ENCODE data around the gene RAMACL. TPM values are rescaled to one million over a fixed set of nuclear protein-coding genes. Genes with fewer than 3 reads are reported as not detected.

The RAMACL gene
- total RNA-seq, 2 experiments from 2014 or later, result 0.45 TPM; not detected in 1

- ChIA-PET POLR2A (no interaction called here), CTCF (no interaction called here)
- ATAC-seq (no peak), DNase-seq (no peak)
- H3K27me3 Mint-ChIP-seq, result peaks cover 13% of the 10 kb centered on the region
- H3K9me3 Mint-ChIP-seq, result peaks cover 18% of the 10 kb centered on the region
- intact Hi-C loops (cut with micrococcal nuclease), result no loop called here
- no peaks in the 10 kb centered on the region for H3K36me3 Mint-ChIP-seq (ENCODE audit: low read depth)
- H3K4me3 Mint-ChIP-seq, result no peak overlapping the region
- no peak overlapping the region for H3K27ac Mint-ChIP-seq
- peaks cover 8% of the 10 kb centered on the region for H3K4me1 Mint-ChIP-seq (ENCODE audit: low read depth)
- no peak for TF ChIP-seq CTCF (IDR thresholded peaks at IDR 0.05)
Observed at GRCh38 chr6:166556336-166556735, 30.1 kb downstream of the RAMACL start.

- POLR2A ChIA-PET, result no interaction called here
- Mint-ChIP-seq H3K36me3 (ENCODE audit: low read depth) (no peaks in the 10 kb centered on the region), H3K9me3 (peaks cover 11% of the 10 kb centered on the region), H3K4me3 (no peak overlapping the region), H3K27me3 (peaks cover 13% of the 10 kb centered on the region), H3K4me1 (ENCODE audit: low read depth) (peaks cover 8% of the 10 kb centered on the region), H3K27ac (no peak overlapping the region)
- DNase-seq, result no peak
- intact Hi-C loops (cut with micrococcal nuclease), result no loop called here
- no peak for ATAC-seq
- TF ChIP-seq CTCF (IDR thresholded peaks at IDR 0.05), result no peak
- CTCF ChIA-PET, result no interaction called here
Observed at GRCh38 chr6:166555086-166555485, 31.4 kb downstream of the RAMACL start.

GRCh38 chr6:166554316-166554715 is 32.2 kb downstream of the RAMACL start:
- intact Hi-C loops (cut with micrococcal nuclease), result no loop called here
- peaks cover 13% of the 10 kb centered on the region for H3K27me3 Mint-ChIP-seq
- peaks cover 8% of the 10 kb centered on the region for H3K4me1 Mint-ChIP-seq (ENCODE audit: low read depth)
- H3K4me3 Mint-ChIP-seq, result no peak overlapping the region
- POLR2A ChIA-PET, result no interaction called here
- TF ChIP-seq CTCF (IDR thresholded peaks at IDR 0.05), result no peak
- H3K36me3 Mint-ChIP-seq (ENCODE audit: low read depth), result no peaks in the 10 kb centered on the region
- H3K9me3 Mint-ChIP-seq, result peaks cover 6% of the 10 kb centered on the region
- CTCF ChIA-PET, result no interaction called here
- DNase-seq, result no peak
- no peak overlapping the region for H3K27ac Mint-ChIP-seq
- no peak for ATAC-seq

GRCh38 chr6:166553563-166554271 is 32.8 kb downstream of the RAMACL start:
- ATAC-seq (no peak), DNase-seq (no peak)
- Mint-ChIP-seq H3K4me1 (ENCODE audit: low read depth) (peaks cover 8% of the 10 kb centered on the region), H3K27ac (no peak overlapping the region), H3K36me3 (ENCODE audit: low read depth) (no peaks in the 10 kb centered on the region), H3K9me3 (peaks cover under 1% of the 10 kb centered on the region), H3K4me3 (no peak overlapping the region), H3K27me3 (peaks cover 13% of the 10 kb centered on the region)
- intact Hi-C loops (cut with micrococcal nuclease), result no loop called here
- no peak for TF ChIP-seq CTCF (IDR thresholded peaks at IDR 0.05)
- ChIA-PET CTCF (no interaction called here), POLR2A (no interaction called here)

GRCh38 chr6:166552600-166552999 is 33.9 kb downstream of the RAMACL start:
- ChIA-PET CTCF (interaction anchor here (0.6 to 1.3 kb wide), 2 partner anchors 19 to 470 kb away, joined by 3 read pairs; no protein-coding TSS in a partner anchor), POLR2A (no interaction called here)
- H3K4me3 Mint-ChIP-seq, result no peak overlapping the region
- peaks cover 13% of the 10 kb centered on the region for H3K27me3 Mint-ChIP-seq
- intact Hi-C loops (cut with micrococcal nuclease), result no loop called here
- ATAC-seq (no peak), DNase-seq (no peak)
- no peak for TF ChIP-seq CTCF (IDR thresholded peaks at IDR 0.05)
- no peaks in the 10 kb centered on the region for H3K36me3 Mint-ChIP-seq (ENCODE audit: low read depth)
- no peaks in the 10 kb centered on the region for H3K9me3 Mint-ChIP-seq
- no peak overlapping the region for H3K27ac Mint-ChIP-seq
- H3K4me1 Mint-ChIP-seq (ENCODE audit: low read depth), result peaks cover 8% of the 10 kb centered on the region
